Measurements from ENCODE around the gene GPR61.
A peak's percentile ranks its signal among the peaks of the same experiment; 100 is the strongest.

GPR61 gene

DNA sequence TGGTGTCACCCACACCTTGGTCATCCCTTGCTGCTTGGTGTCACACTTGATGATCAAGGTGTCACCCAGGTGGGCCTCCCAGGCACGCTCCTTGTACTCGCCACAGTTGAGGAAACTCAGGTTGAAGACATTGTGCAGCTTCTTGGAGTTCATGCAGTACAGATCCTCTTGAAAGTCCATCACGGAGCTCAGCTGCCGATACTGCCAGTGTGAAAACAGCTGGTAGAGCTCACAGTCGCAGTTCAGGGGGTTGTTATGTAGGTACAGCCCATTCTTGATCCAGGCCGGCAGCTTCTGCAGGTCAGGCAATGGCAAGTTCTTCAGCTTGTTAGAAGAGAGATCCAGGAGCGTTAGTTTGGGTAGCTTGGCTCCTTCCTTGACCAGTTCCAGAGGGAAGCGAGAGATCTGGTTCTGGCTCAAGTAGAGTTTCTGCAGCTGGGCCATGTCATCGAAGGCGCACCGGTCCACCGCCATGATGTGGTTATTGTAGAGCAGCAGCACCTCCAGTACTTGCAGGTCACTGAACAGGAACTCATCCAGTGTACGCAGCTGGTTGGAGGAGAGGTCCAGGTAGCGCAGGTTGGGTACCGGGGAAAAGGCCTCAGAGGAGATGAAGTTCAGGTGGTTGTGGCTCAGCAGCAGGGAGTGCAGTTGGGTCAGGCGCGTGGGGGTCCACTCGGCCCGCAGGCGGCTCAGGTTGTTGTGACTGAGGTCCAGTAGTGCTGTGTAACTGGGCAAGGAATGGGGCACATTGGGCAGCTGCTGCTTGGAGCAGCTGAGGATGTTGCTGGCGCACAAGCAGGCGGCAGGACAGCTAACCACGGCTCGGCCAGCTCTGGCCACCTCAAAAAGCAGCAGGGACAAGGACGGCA lies 31.4 kb upstream of the GPR61 start:
- no peaks in the 10 kb centered on the region for H3K36me3 ChIP-seq (ENCODE audit: control insufficient read depth, insufficient read depth, low read length)
- peak overlapping the region; percentile 96 for H3K4me2 ChIP-seq (ENCODE audit: low read length)
- H3K9me3 ChIP-seq (ENCODE audit: control insufficient read depth, low read length) = no peaks in the 10 kb centered on the region
- H3K27me3 ChIP-seq (ENCODE audit: control insufficient read depth, insufficient read depth, low read length) = no peaks in the 10 kb centered on the region
- H3K27ac ChIP-seq = no peak overlapping the region
- no peaks in the 10 kb centered on the region for H3K4me1 ChIP-seq
- TF ChIP-seq, protein P1, sequence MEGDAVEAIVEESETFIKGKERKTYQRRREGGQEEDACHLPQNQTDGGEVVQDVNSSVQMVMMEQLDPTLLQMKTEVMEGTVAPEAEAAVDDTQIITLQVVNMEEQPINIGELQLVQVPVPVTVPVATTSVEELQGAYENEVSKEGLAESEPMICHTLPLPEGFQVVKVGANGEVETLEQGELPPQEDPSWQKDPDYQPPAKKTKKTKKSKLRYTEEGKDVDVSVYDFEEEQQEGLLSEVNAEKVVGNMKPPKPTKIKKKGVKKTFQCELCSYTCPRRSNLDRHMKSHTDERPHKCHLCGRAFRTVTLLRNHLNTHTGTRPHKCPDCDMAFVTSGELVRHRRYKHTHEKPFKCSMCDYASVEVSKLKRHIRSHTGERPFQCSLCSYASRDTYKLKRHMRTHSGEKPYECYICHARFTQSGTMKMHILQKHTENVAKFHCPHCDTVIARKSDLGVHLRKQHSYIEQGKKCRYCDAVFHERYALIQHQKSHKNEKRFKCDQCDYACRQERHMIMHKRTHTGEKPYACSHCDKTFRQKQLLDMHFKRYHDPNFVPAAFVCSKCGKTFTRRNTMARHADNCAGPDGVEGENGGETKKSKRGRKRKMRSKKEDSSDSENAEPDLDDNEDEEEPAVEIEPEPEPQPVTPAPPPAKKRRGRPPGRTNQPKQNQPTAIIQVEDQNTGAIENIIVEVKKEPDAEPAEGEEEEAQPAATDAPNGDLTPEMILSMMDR (IDR thresholded peaks at IDR 0.05) = no peak
- H3K9ac ChIP-seq = no peak overlapping the region
- H3K79me2 ChIP-seq = no peaks in the 10 kb centered on the region
- H3K4me3 ChIP-seq (ENCODE audit: low read depth, low read length) = peak overlapping the region; percentile 63
- H2AFZ ChIP-seq = no peak overlapping the region

DNA sequence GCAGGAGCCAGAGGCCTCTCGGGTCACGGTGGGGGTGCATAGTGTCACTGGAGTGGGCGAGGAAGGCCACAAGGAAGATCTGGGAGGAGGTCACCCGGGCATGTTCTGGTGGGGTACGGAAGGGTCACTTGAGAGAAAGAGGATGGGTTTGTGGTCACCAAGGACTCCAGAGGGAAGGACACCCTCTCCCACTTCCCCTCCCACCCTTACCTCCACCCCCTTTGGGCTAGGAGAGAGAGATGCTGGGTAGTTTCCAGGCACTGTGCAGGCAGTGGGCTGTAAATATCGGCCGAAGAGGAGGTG lies 30.8 kb upstream of the GPR61 start:
- Histone ChIP-seq H3K27ac (no peak overlapping the region), H3K9ac (no peak overlapping the region), H3K4me2 (ENCODE audit: low read length) (peak overlapping the region; percentile 96)

DNA sequence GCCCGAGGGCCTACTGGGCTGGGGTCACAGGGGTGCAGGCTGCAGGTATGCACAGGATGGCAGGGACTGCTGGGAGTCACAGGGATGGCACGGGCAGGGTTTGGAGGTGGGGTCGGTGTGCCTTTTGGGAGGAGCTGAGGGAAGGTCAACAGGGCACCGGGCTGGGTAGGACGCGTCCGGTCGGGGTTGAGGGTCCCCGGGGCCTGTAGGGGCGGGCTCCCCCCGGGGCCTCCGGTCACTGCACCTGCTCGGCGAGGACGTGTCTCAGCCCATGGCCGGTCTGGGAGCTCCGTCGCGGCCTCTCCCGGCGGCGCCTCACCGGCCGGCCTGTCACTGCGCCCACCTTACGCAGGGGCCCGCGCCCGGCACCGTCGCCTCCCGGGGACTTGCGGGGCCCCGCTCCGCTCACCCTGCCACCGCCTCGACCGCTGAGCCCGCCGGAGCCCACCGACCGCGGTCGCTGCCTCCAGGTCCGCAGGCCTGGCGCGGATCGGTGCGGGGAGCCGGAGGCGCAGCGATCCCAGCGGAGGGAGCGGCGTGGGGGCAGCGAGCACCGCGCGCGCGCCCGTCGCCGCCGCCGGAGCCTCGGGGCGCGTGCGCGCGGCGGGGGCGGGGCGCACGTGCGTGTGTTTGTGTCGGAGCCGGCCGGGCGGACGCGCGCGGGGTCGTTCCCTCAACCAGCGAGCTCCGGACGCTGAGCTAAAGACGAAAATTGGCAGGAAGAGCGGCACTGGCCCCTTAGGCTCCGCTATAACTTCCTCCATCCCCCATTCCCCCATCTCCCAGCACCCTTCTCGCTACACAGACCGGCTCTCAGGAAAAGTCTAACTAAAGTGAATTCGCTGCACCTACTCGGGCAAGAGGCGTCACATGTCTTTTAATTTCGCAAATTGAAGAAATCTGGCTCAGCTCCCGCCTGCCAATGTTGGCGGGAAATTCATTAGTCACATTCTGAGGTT lies 30.2 kb upstream of the GPR61 start, which contains the start of gene AMIGO1:
AMIGO1 (minus strand) TSS at position 552 of the 959 bp plus-strand sequence. CDS start 815 bp downstream, outside the sequence.
- H3K9ac ChIP-seq = no peak within 1 kb of the TSS
- TF ChIP-seq, protein P1 (IDR thresholded peaks at IDR 0.05) = no peak
- H3K9me3 ChIP-seq (ENCODE audit: control insufficient read depth, low read length) = no peaks in the 10 kb centered on the region
- H2AFZ ChIP-seq = peak within 1 kb of the TSS; percentile 84
- H3K79me2 ChIP-seq = no peaks in the 10 kb centered on the region
- no peaks in the 10 kb centered on the region for H3K4me1 ChIP-seq
- no peaks in the 10 kb centered on the region for H3K36me3 ChIP-seq (ENCODE audit: control insufficient read depth, insufficient read depth, low read length)
- H3K4me3 ChIP-seq (ENCODE audit: low read depth, low read length) = peak within 1 kb of the TSS; percentile 63
- H3K4me2 ChIP-seq (ENCODE audit: low read length) = peak within 1 kb of the TSS; percentile 96
- H3K27ac ChIP-seq = no peak within 1 kb of the TSS
- no peaks in the 10 kb centered on the region for H3K27me3 ChIP-seq (ENCODE audit: control insufficient read depth, insufficient read depth, low read length)

More for the DNA sequence above, 30.8 kb upstream of the GPR61 start:
- TF ChIP-seq, protein P1 (IDR thresholded peaks at IDR 0.05) = no peak
- peak overlapping the region; percentile 51 for H2AFZ ChIP-seq
- no peaks in the 10 kb centered on the region for H3K36me3 ChIP-seq (ENCODE audit: control insufficient read depth, insufficient read depth, low read length)
- no peaks in the 10 kb centered on the region for H3K4me1 ChIP-seq
- H3K4me3 ChIP-seq (ENCODE audit: low read depth, low read length) = peak overlapping the region; percentile 63
- H3K9me3 ChIP-seq (ENCODE audit: control insufficient read depth, low read length) = no peaks in the 10 kb centered on the region
- H3K79me2 ChIP-seq = no peaks in the 10 kb centered on the region
- H3K27me3 ChIP-seq (ENCODE audit: control insufficient read depth, insufficient read depth, low read length) = no peaks in the 10 kb centered on the region

DNA sequence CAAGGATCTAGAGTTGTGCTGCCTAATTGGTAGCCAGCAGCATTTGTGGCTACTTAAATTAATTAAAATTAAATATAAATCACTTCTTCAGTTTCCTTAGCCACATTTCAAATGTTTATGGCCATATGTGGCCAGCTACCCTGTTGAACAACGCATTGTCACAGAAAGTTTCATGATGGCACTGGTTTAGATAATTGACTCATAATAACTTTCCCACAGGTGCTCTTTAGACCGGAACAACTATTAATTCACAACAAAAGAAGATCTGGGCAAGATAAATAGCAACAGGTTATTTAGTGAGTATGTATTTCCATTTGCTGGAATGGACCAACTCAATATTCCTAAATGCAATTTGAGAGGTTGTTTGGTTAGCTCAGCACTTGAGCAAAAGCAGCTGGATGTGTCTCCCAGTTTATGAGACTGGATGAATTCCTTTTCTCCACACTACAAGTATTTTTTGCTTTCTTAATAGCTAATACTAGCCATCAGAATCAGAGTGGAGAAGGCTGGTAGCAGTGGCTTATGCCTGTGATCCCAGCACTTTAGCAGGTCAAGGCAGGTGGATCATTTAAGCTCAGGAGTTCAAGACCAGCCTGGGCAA lies 26.5 kb upstream of the GPR61 start:
- TF ChIP-seq, protein P1 (IDR thresholded peaks at IDR 0.05) = no peak
- Histone ChIP-seq H3K79me2 (no peaks in the 10 kb centered on the region), H3K9me3 (ENCODE audit: control insufficient read depth, low read length) (no peaks in the 10 kb centered on the region), H3K4me1 (no peaks in the 10 kb centered on the region), H2AFZ (no peak overlapping the region), H3K4me2 (ENCODE audit: low read length) (no peak overlapping the region), H3K9ac (no peak overlapping the region), H3K36me3 (ENCODE audit: control insufficient read depth, insufficient read depth, low read length) (no peaks in the 10 kb centered on the region), H3K27ac (no peak overlapping the region), H3K27me3 (ENCODE audit: control insufficient read depth, insufficient read depth, low read length) (no peaks in the 10 kb centered on the region), H3K4me3 (ENCODE audit: low read depth, low read length) (no peak overlapping the region)

Measured in parathyroid adenoma (tissue), 2 donors.